Activated naive CD4-positive, alpha-beta T cell treated with anti-CD3 and anti-CD28 coated beads, Interleukin-2, amount 50 U/mL, for 16 hours (primary cell): ENCODE results near the gene RAB1B.

Experiments used
- DNase-seq: peaks from one replicate; pipeline ENCODE4 v3.0.0-alpha.2; 2020

The RAB1B gene

GRCh38 chr11:66268244-66268951 lies at the start of gene RAB1B:
TSS of gene RAB1B (plus strand) at chr11:66268639. CDS start at chr11:66268680, 41 bp downstream.
- DNase-seq, result peak; percentile 99

GRCh38 chr11:66218846-66219620 lies 49.4 kb upstream of the RAB1B start:
- no peak for DNase-seq

- DNase-seq, result no peak
These were observed 48.4 kb upstream of the RAB1B start for GRCh38 chr11:66219846-66220565.

GRCh38 chr11:66220566-66220935 lies 47.9 kb upstream of the RAB1B start:
- no peak for DNase-seq

GRCh38 chr11:66221012-66221411 lies 47.4 kb upstream of the RAB1B start:
- DNase-seq, result no peak

GRCh38 chr11:66221726-66222236 lies 46.7 kb upstream of the RAB1B start:
- DNase-seq, result no peak

- peak; percentile 91 for DNase-seq
These were observed 45.9 kb upstream of the RAB1B start for GRCh38 chr11:66222358-66223149.

- no peak for DNase-seq
These were observed 44.1 kb upstream of the RAB1B start for GRCh38 chr11:66224226-66224855.

- DNase-seq, result no peak
These were observed 43.4 kb upstream of the RAB1B start for GRCh38 chr11:66225066-66225465.

- no peak for DNase-seq
These were observed 42.3 kb upstream of the RAB1B start for GRCh38 chr11:66226101-66226500.

- DNase-seq, result no peak
These were observed 40.7 kb upstream of the RAB1B start for GRCh38 chr11:66227700-66228099.

GRCh38 chr11:66228521-66228920 lies 39.9 kb upstream of the RAB1B start:
- no peak for DNase-seq

- no peak for DNase-seq
These were observed 38.3 kb upstream of the RAB1B start for GRCh38 chr11:66230156-66230555.

- no peak for DNase-seq
These were observed 37.5 kb upstream of the RAB1B start for GRCh38 chr11:66230978-66231377.

- DNase-seq, result no peak
These were observed 36.9 kb upstream of the RAB1B start for GRCh38 chr11:66231561-66231960.

GRCh38 chr11:66232769-66233168 lies 35.7 kb upstream of the RAB1B start:
- no peak for DNase-seq

- DNase-seq, result no peak
These were observed 35.1 kb upstream of the RAB1B start for GRCh38 chr11:66233301-66233700.

- no peak for DNase-seq
These were observed 33.3 kb upstream of the RAB1B start for GRCh38 chr11:66235141-66235540.

GRCh38 chr11:66237867-66238266 lies 30.6 kb upstream of the RAB1B start:
- no peak for DNase-seq

GRCh38 chr11:66238786-66239413 lies 29.5 kb upstream of the RAB1B start:
- DNase-seq, result no peak

GRCh38 chr11:66239511-66239910 lies 28.9 kb upstream of the RAB1B start:
- no peak for DNase-seq
